GM19397 (cell line): ENCODE results near the gene CASP8.

Source experiments
- ATAC-seq: cut with Tn5 transposase; IDR thresholded peaks from one replicate; pipeline ENCODE4 v1.9.1; 2021; ENCODE audit warnings: mild to moderate bottlenecking, moderate library complexity; ENCODE audit not compliant: unreplicated experiment

Gene CASP8

DNA sequence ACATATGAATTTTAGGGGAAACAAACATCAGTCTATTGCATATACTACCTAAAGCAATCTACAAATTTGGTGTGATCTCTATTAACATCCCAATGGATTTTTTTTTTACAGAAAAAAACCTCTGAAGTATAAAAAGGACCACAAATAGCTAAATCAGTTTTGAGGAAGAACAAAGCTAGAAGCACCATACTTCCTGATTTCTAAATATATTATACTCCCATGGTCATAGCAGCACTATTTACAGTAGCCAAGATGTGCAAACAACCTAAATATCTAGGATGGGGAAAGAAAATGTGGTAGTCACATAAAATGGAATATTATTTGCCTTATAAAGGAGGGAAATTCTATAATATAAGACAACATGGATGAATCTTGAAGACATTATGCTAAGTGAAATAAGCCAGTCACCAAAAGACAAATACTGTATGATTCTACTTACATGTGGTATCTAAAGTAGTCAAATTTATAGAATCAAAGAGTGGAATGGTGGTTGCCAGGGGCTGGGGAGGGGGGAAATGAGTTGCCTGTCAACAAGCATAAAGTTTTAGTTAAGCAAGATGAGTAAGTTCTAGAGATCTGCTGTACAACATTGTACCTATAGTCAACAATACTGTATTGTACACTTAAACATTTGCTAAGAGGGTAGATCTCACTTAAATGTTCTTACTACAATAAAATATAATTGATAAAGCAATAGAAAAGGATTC is 17.6 kb upstream of the CASP8 start:
- no peak for ATAC-seq

DNA sequence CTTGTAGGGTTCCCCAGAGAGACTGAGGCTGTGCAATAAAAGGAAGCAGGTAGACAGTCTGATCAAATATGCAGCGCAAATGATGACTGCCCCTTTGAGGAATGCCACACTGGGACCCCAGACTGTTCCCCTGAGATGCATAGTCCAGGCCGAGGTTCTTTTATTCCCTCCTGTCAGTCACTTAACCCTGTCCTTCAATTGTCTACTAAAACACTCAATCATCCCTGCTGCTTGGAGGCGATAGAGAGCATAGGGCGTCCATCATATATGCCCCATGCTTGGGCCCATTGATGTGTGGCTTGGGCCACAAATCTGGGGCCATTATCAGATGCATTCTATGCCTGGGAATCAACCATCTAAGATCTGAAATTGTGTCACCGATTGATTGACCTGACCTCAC is 15.5 kb upstream of the CASP8 start:
- no peak for ATAC-seq

DNA sequence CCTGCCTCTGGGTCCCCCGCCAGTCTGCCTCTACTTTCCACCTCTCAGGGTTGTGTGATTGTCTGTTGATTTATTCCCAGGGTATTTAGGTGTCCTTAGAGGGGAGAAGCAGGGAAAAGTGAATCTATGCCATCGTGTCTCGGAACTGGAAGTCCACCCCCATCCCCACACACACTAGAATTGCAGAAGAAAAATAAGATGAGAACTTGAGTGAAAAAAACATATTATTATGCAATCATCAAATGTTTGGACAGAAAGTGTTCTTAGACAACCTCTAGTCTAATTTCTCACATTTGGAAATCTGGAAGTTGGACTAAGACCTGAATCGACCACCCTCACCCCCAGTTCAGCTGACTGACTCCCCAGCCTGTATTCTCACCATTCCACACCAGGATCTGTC is 14.1 kb upstream of the CASP8 start:
- no peak for ATAC-seq

DNA sequence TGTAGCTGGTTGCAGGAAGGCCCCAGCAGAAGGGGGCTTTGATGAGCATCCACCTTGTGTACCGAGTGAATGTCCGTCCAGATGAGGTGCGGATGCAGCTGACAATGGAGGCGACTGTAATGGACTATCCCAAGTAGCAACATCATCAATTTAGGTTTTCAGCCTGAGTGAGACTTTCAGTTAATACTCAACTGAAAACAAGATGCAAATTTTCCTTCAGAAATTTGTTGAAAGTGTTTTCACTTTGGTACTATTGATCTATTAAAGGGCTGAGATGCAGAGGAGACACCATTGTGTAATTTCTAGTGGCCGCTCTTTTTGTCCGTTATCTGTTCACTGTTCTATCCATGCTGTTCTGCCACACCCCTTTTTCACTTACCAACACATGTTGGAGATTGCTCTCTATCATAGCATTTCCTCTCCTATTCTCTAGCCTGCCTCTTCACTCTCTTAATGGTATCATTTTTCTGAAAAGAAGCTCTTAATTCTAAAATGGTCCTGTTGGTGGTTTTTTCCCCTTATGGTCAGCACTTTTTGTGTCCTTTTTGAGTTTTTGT is 12.0 kb upstream of the CASP8 start:
- no peak for ATAC-seq

- no peak for ATAC-seq
Measured at GRCh38 chr2:201249889-201250288, 10.4 kb upstream of the CASP8 start.

DNA sequence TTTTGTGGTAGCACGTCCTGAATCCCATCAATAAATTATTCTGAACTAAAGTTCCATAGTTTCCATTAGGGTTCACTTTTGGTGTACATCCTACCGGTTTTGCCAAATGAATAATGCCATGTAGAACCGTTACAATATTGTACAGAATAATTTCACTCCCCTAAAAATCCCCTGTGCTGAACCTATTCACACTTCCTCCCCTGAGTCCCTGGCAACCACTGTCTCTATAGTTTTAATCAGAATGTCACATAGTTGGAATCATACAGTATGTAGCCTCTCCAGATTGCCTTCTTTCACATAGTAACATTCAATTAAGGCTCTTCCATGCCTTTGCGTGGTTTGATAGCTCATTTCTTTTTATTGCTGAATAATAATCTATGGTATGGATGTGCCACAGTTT is 9.6 kb upstream of the CASP8 start:
- ATAC-seq, result no peak

DNA sequence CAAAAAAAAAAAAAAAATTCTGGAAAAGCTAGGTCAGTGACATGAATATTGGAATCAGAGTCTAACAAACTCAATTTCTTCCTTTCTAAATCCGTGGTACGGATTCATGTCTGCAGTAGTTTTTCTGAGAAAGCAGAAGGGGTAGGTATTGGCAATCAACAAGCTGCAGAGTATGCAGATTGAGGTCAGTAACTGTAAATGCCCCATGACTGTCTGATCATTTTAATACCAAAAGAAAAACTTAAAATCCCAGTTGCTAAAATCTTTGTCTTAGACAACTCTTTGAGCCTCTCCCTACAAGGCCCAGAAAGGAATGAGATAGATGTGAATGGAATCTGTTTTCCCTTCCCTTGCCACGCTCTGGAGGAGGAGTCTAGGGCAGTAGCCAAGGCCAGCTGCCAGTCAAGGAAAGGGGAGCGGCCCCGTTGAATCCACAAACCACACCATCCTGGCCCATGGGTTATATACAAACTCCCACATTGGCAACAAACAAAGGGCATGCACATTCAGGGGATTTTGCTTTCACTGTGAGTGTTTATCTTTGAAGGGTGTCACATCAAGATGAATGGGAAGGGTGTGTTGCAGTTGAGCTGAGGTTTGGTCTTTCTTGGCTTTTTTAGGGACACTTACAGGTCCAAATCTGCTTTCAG is 6.1 kb upstream of the CASP8 start:
- no peak for ATAC-seq

- no peak for ATAC-seq
Measured at GRCh38 chr2:201255408-201256033, 4.8 kb upstream of the CASP8 start.

DNA sequence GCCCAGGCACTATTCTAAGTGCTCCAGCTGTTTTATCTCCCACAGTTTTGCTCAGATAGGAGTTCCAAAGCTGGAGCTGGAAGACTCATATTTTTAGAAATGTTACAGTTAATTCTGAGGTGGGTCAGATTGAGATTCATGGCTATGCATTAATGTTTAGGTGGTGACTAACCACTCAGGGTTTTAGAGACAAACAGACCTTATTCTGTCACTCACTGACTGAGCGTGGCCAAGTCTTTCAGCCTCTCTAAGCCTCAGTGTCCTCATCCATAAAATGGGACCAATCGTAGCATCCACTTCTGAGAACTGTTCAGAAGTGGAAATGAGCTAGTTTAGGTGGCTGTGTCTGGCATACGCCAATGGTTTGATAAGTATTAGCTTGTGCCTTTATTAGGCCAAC is 4.3 kb upstream of the CASP8 start:
- ATAC-seq, result no peak

DNA sequence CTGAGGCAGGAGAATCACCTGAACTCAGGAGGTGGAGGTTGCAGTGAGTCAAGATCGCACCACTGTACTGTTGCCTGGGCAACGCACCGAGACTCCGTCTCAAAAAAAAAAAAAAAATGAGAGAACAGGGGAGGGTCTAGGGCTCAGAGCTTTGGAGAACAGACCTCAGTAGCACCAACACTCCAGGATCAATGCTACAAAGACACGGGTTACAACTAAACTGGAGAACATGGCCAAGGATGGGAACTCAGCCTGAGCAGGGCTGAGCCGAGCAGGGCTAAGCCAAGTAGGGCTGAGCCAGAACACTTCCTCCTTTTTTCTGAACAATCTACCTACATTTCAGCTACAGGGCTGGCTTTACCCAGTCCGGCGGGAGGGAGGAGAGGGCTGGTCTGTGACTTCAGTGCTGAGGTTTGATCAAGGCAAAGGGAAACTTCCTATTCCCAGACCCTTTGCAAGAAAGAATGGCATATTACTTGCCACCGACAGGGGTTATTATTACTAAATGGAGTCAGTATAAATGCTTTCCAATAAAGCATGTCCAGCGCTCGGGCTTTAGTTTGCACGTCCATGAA is 2.9 kb upstream of the CASP8 start:
- ATAC-seq, result peak; percentile 50

GRCh38 chr2:201257956-201258665 is 2.2 kb upstream of the CASP8 start:
- ATAC-seq, result peak; percentile 58

- peak; percentile 1 for ATAC-seq
Measured at GRCh38 chr2:201258666-201259615, 1.4 kb upstream of the CASP8 start.

GRCh38 chr2:201261471-201261870 is 1.1 kb downstream of the CASP8 start:
- no peak for ATAC-seq

- no peak for ATAC-seq
Measured at GRCh38 chr2:201261906-201262305, 1.6 kb downstream of the CASP8 start.

DNA sequence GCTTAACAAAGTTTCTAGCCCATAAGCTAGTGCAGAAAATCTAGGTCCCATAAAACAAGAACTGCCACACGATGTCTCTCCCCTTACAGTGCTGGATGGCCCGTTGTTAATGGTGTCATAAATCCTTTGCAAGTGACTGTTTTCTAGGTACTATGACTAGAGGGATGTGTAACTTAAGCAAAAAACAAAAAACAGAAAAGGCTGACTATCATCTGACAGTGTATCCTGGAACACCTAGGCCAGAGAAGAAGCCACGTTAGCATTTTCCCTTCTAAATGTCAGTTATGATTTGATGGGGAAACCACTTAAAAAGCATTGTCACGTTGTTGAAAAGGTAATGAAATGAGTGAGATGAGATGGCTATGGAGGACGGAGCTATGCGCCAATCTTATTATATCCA is 2.4 kb downstream of the CASP8 start:
- ATAC-seq, result no peak

GRCh38 chr2:201263779-201264178 is 3.4 kb downstream of the CASP8 start:
- no peak for ATAC-seq

DNA sequence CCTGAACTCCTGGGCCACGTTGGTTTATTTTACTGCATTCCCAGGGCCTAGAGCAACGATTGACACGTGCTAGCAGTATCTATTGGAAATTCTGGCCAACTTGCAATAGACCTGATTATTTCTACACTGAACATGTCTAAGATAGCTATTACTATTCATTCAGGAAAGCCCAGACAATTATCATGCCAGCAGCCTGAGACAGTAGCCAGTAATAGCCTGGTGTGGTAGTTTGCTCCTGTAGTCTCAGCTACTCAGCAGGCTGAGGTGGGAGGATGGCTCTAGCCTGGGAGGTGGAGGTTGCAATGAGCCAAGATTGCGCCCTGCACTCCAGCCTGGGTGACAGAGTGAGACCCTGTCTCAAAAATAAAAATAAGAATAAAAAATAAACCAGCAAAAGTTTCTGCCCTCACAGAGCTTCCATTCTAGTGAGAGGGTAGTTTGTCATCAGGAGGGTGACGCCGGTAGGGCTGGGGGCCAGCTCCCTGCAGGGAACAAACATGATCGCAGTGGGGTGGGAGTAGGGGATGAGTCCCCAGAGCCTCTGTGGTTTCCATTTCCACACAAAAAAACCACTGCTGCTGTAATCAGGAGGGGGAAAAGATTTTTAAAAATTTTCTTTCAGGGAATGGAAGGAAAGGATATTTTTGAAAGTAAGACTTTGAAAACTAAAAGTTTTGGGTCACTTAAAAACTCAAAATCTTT is 4.3 kb downstream of the CASP8 start:
- no peak for ATAC-seq

- no peak for ATAC-seq
Measured at GRCh38 chr2:201266629-201267028, 6.3 kb downstream of the CASP8 start.

- no peak for ATAC-seq
Measured at GRCh38 chr2:201267278-201268030, 7.1 kb downstream of the CASP8 start.
